Natural killer cell (primary cell): ENCODE data around the gene SSTR3. TPM values are rescaled to one million over a fixed set of nuclear protein-coding genes. Genes with fewer than 3 reads are reported as not detected.

ENCODE experiments used
- ATAC-seq, 3 donors: fragments of 150-1000 bp in 2 of 3; fragments of 200-7000 bp in 1 of 3; cut with Tn5 transposase; 1 replicate in 1 of 3; 2 replicates in 2 of 3; pipeline ENCODE4 v1.10.0; 2021; ENCODE audit warnings: mild to moderate bottlenecking in 2 of 3, moderate library complexity in 2 of 3
- DNase-seq, 2 donors: peaks; one replicate each; pipeline versions ENCODE4 v3.0.0 to v3.0.0-alpha.2; 2013 to 2021; ENCODE audit warnings: mixed read lengths in 1 of 2
- H3K27ac ChIP-seq: one replicate; pipeline ENCODE4 v1.5.1; 2013; ENCODE audit warnings: mild to moderate bottlenecking, low read length
- H3K27me3 ChIP-seq: one replicate; pipeline ENCODE4 v1.6.1; 2013; ENCODE audit warnings: low read length; ENCODE audit not compliant: control insufficient read depth, insufficient read depth
- H3K36me3 ChIP-seq: one replicate; pipeline ENCODE4 v1.6.1; 2013; ENCODE audit warnings: low read length; ENCODE audit not compliant: control insufficient read depth, insufficient read depth
- H3K4me1 ChIP-seq: one replicate; pipeline ENCODE4 v1.6.1; 2013; ENCODE audit warnings: low read length; ENCODE audit not compliant: control insufficient read depth, insufficient read depth
- H3K4me3 ChIP-seq: one replicate; pipeline ENCODE4 v1.5.1; 2013; ENCODE audit warnings: low read length
- H3K9me3 ChIP-seq: one replicate; pipeline ENCODE4 v1.6.1; 2013; ENCODE audit warnings: low read length; ENCODE audit not compliant: control insufficient read depth, insufficient read depth
- H3K27ac Mint-ChIP-seq, 2 donors: one replicate each; pipeline ENCODE4 v1.8.0; 2022; ENCODE audit warnings: mild to moderate bottlenecking in 2 of 2, mixed read lengths in 2 of 2, moderate library complexity in 1 of 2
- H3K27me3 Mint-ChIP-seq, 2 donors: one replicate each; pipeline ENCODE4 v1.8.0; 2022; ENCODE audit warnings: low read depth in 2 of 2, mixed read lengths in 2 of 2
- H3K36me3 Mint-ChIP-seq: one replicate; pipeline ENCODE4 v1.8.0; 2022; ENCODE audit warnings: mixed read lengths
- H3K4me1 Mint-ChIP-seq, 2 donors: one replicate each; pipeline ENCODE4 v1.8.0; 2022; ENCODE audit warnings: mixed read lengths in 2 of 2
- H3K4me3 Mint-ChIP-seq: one replicate; pipeline ENCODE4 v1.8.0; 2022; ENCODE audit warnings: mild to moderate bottlenecking, moderate library complexity, mixed read lengths
- H3K9me3 Mint-ChIP-seq, 2 donors: one replicate each; pipeline ENCODE4 v1.8.0; 2022; ENCODE audit warnings: mixed read lengths in 2 of 2
- CTCF ChIP-seq: fragments of 200-600 bp; IDR thresholded peaks from one replicate; pipeline ENCODE4 v1.8.0; 2022; ENCODE audit warnings: antibody characterized with exemption
- WGBS: methylation state at CpG from one replicate; pipeline ENCODE4 v1.1.7; 2013; ENCODE audit warnings: missing lambda C conversion rate; ENCODE audit not compliant: insufficient coverage; 5-methylcytosine and 5-hydroxymethylcytosine counted together
- intact Hi-C: fragments of 100-400 bp; cut with micrococcal nuclease; formaldehyde crosslinking; loops from one replicate; pipeline ENCODE4 v1.14.2; 2022
- total RNA-seq, 4 donors: library from RNA; stranded (reverse); fragments of 120-200 nt in 1 of 4; gene quantifications; one replicate each; pipeline versions ENCODE4 v1.2.3 to v1.2.4, GENCODE V29; 2013 to 2022

SSTR3 gene
- total RNA-seq, 3 donors from 2014 or later (not counting 1 experiment from before 2014, with no cell fraction given), result 0.20 to 0.64 (median 0.23) TPM

- no peaks in the 10 kb centered on the region for H3K9me3 ChIP-seq
- 81% methylated on average over 12 of the region's 12 CpGs for WGBS
- no peaks in the 10 kb centered on the region for H3K36me3 Mint-ChIP-seq
- peak overlapping the region; percentile 91 for H3K27ac ChIP-seq
- peaks cover 43% of the 10 kb centered on the region for H3K4me1 ChIP-seq
- no peaks in the 10 kb centered on the region for H3K36me3 ChIP-seq
- DNase-seq (peak in 1 of 2 donors; percentile 36), ATAC-seq (no peak)
- H3K4me3 ChIP-seq, result no peak overlapping the region
- H3K27ac Mint-ChIP-seq, result peak overlapping the region; percentile 93 to 97
- H3K4me1 Mint-ChIP-seq, result peaks cover 43 to 56% of the 10 kb centered on the region in 2 donors
- no peaks in the 10 kb centered on the region for H3K27me3 ChIP-seq
- no peak for TF ChIP-seq CTCF
- intact Hi-C loops, result loop anchor here (1.0 to 5.0 kb wide), 4 partner anchors 31 to 70 kb away; partner anchors contain the start of gene IL2RB
- H3K9me3 Mint-ChIP-seq, result no peaks in the 10 kb centered on the region
- peak overlapping the region; percentile 90 for H3K4me3 Mint-ChIP-seq
- H3K27me3 Mint-ChIP-seq, result no peaks in the 10 kb centered on the region
Observed at GRCh38 chr22:37197451-37198257, 14.6 kb downstream of the SSTR3 start.

GRCh38 chr22:37196539-37197450, 15.5 kb downstream of the SSTR3 start:
- no peak overlapping the region for H3K4me3 Mint-ChIP-seq
- no peaks in the 10 kb centered on the region for H3K36me3 Mint-ChIP-seq
- WGBS, result 96% methylated on average over 11 of the region's 14 CpGs
- Histone ChIP-seq H3K4me3 (no peak overlapping the region), H3K36me3 (no peaks in the 10 kb centered on the region), H3K27ac (no peak overlapping the region), H3K4me1 (peaks cover 43% of the 10 kb centered on the region), H3K27me3 (no peaks in the 10 kb centered on the region), H3K9me3 (no peaks in the 10 kb centered on the region)
- no peak overlapping the region for H3K27ac Mint-ChIP-seq
- no peak for DNase-seq
- H3K4me1 Mint-ChIP-seq, result peaks cover 44 to 56% of the 10 kb centered on the region in 2 donors
- no peak for TF ChIP-seq CTCF
- no peaks in the 10 kb centered on the region for H3K27me3 Mint-ChIP-seq
- no peak for ATAC-seq
- intact Hi-C loops, result loop anchor here (5.0 kb wide), 1 partner anchor 49 kb away; the partner anchor contains the start of gene IL2RB
- no peaks in the 10 kb centered on the region for H3K9me3 Mint-ChIP-seq

GRCh38 chr22:37195921-37196320, 16.4 kb downstream of the SSTR3 start:
- intact Hi-C loops, result loop anchor here (5.0 kb wide), 1 partner anchor 49 kb away; the partner anchor contains the start of gene IL2RB
- Mint-ChIP-seq H3K9me3 (no peaks in the 10 kb centered on the region), H3K4me1 (peaks cover 44 to 56% of the 10 kb centered on the region in 2 donors), H3K27ac (peak overlapping the region in 1 of 2 donors; percentile 56), H3K4me3 (no peak overlapping the region), H3K36me3 (no peaks in the 10 kb centered on the region), H3K27me3 (no peaks in the 10 kb centered on the region)
- no peaks in the 10 kb centered on the region for H3K9me3 ChIP-seq
- ATAC-seq, result no peak
- H3K27me3 ChIP-seq, result no peaks in the 10 kb centered on the region
- WGBS, result 94% methylated on average over 4 of the region's 4 CpGs
- no peak overlapping the region for H3K4me3 ChIP-seq
- no peaks in the 10 kb centered on the region for H3K36me3 ChIP-seq
- TF ChIP-seq CTCF, result no peak
- DNase-seq, result no peak
- H3K27ac ChIP-seq, result no peak overlapping the region
- peaks cover 43% of the 10 kb centered on the region for H3K4me1 ChIP-seq
